HPDE6-E6E7 (cell line): ENCODE measurements around the gene VSIG10L2.
"Not testable (repeated sequence)": the region's sequence is repeated elsewhere in the genome, so short reads cannot be mapped to it uniquely, and the experiment has no call there.

ENCODE experiments used
- DNase-seq: peaks from one replicate; pipeline ENCODE4 v3.0.0; 2011; ENCODE audit warnings: missing footprints; ENCODE audit errors: extremely low spot score

The VSIG10L2 gene

GRCh38 chr11:125945797-125946520, at the start of gene VSIG10L2:
VSIG10L2 (plus strand) TSS chr11:125946044; CDS start chr11:125946056, 12 bp downstream.
- DNase-seq, result no peak

DNA sequence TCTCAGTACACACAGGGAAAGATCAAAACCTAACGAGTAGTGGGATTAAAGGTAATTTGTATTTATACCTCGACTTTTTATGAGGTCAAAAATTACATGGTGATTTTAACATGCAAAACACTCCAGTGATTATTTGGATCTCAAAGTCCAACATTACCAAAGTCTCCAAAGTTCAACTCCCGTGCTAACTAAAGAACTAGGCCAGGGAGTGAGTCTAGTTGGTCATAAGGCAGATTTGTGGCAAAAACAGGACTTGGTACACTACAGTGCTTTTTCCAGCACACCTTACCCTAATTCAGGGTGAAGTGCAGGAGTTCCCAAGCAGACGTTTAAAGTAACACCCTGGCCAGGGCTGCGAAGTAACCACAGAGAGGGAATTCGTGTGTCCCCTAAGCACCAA, 44.0 kb upstream of the VSIG10L2 start:
- DNase-seq, result no peak

GRCh38 chr11:125902277-125902926, 43.4 kb upstream of the VSIG10L2 start:
- no peak for DNase-seq

DNA sequence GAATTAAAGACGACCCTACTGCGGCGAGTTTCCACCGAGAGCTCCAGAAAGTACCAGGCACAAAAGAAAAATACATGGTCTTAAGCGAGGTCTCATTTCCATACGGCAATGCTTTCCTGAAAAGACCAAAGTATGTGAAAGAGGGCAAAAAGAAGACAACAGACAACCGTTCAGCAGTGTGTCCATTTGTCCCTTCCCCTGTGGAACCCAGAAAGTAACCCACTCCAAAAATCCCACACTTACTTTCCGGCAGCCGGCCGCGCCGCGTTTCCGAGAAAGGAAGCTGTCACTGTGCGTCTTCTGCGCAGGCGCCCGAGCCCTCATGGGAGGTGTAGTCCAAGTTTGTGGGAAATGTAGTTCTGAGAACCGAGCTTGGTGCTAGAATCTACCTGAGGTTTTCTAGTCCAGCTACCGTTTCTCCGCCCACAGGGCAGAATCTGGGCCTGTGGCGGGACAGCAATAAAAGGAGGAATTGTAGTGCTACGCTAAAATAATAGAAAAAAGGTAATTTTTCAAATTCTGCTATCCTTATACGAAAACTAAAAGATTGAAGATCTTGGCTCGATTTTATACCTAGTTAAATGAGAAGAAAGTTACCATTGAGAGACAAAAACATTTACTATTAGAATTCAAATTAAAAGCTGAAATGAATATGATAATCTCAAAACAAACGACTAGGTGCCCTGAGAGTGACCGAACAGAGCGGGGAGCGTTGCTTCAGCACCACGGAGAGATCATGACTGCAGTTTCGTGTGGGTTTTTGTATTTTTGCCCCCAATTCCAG, 42.7 kb upstream of the VSIG10L2 start, which contains the start of gene PUS3:
Gene PUS3, minus strand, starts transcription at position 280 of the 784 bp plus-strand sequence. CDS start 6,922 bp downstream, outside the sequence.
- DNase-seq, result peak; percentile 88

DNA sequence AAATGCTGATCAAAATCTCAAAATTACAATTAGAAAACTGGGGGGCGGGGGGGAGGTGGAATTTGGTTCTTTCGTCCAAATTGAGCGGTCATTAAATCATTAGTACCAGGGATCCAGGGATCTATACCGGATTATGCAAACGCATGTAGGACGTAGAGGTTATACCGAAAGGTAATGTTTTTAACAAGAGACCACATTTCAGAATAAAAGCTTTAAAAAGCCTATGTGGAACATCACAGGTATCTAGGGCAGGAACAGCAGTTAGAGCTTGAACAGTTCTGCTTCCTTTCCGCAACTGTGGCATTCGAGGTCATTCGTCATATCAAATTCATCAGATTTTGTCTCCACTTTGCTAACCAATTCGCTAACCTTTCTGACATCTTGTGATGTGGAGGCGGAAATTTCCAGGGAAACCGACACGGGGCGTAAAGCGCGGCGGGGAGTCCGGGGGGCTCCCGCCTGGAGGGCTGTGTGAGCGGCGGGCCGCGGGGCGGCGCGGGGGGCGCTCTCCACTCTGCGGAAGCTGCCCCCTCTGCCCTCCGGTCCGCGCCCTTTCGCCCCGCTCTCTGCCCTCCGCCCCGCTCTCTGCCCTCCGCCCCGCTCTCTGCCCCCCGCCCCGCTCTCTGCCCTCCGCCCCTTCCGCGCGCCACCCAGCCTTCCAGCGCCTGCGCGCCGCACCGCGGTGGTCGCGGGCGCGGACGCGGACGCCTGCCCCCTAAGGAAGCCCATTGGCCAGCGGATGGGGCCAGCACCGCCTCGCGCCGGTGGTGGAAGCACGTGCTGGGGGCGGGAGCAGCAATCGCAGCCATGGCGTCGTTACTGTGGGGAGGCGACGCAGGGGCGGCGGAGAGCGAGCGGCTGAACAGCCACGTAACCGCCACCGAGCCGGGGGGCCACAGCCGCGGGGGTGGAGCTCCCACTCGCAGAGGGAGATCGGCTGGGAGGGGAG, 41.9 kb upstream of the VSIG10L2 start, which contains the start of gene DDX25:
Gene DDX25, plus strand, starts transcription at position 798 of the 949 bp plus-strand sequence. Its CDS starts 10 bp downstream, at position 808.
- DNase-seq, result no peak

- DNase-seq, result no peak
These were observed 41.2 kb upstream of the VSIG10L2 start for GRCh38 chr11:125904678-125905077.

GRCh38 chr11:125910226-125910849, 35.5 kb upstream of the VSIG10L2 start:
- DNase-seq, result no peak

DNA sequence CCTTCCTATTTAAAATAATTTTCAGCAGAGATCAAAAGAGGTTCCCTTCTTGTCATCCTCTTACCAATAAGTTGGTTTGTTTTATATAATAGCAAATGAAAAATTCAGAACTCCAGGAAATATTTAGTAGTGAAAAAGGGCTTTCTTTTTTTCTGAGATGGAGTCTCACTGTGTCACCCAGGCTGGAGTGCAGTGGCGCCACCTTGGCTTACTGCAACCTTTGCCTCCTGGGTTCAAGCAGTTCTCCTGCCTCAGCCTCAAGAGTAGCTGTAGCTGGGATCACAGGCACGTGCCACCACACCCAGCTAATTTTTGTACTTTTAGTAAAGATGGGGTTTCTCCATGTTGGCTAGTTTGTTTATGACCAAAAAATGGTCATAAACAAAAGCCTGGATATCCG, 31.2 kb upstream of the VSIG10L2 start:
- not testable (repeated sequence) for DNase-seq

GRCh38 chr11:125916683-125917347, 29.0 kb upstream of the VSIG10L2 start:
- DNase-seq, result no peak

DNA sequence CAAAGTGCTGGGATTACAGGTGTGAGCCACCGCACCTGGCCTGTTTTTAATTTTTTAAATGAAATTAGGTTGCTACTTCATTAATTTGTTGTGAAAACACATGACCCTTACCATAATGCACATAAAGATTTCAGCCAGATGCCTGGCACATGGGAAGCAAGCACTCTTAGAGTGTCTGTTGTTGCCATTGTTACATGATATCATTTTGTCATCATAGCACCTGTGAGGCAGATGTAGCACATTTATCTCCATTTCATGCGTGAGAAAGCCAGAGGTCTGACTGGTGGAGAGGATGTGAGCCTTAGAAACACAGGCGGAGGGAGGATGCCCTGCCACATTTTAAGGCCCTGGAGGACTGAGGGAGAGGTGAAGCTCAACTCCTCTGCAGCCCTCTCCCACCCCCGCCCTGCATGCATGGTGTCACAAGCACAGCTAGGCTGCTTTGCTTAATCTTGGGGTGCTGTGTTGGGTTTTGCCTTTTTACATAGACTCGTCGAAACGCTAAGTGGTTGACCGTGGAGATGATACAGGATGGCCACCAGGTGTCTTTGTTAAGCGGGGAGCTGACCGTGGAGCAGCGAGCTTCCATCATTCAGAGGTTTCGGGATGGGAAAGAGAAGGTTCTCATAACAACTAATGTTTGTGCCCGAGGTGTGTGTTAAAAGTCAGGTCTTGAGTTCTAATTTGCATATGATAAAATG, 27.6 kb upstream of the VSIG10L2 start:
- no peak for DNase-seq

- DNase-seq, result no peak
These were observed 24.8 kb upstream of the VSIG10L2 start for GRCh38 chr11:125921042-125921441.

GRCh38 chr11:125922156-125922555, 23.7 kb upstream of the VSIG10L2 start:
- no peak for DNase-seq

- DNase-seq, result peak; percentile 67
These were observed 22.7 kb upstream of the VSIG10L2 start for GRCh38 chr11:125923012-125923579.

DNA sequence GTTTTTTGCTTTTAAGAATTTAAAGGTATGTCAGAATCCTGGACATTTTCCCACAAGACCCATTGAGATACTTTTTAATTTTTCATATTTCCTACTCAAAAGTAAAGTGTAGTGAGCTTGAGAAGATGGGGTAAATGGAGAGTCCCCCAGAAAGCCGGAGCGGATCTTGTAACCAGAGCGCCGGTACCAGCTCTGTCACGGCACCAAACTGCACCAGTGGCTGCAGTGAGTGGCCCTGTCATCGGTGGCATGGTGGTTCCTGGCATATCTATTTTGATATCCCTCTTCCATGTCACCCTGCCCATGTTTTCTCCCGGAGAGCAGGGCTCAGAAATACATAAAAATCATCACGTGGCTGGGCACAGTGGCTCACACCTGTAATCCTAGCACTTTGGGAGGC, 22.2 kb upstream of the VSIG10L2 start:
- no peak for DNase-seq

DNA sequence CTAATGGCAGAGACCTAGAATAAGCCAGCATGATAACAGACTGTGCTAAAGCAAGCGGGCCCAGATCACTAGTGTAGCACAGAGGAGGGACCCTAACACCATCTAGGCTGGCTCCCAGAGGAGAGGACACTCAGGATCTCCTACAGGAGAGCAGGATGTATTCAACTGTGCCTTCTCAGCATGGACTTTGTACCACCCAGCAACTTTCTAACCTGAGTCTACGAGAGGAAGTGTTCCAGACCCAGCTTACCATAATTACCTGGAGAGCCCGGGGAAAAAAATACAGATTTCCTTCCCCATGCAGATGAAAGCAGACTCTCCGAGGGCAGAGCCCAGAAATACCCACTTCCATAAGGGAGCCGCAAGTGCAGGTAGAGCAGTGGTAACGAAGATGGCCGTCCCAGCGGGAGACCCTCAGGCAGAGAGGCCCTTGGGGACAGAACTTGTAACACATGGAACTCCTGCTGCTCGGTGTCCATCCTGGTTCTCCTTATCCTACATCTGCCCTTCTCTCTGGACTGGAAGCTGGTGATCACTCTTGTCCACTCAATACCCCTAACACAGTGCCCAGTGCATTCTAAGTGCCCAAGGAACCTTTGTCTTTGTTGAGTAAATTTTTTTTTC, 21.3 kb upstream of the VSIG10L2 start:
- no peak for DNase-seq

GRCh38 chr11:125925247-125925740, 20.6 kb upstream of the VSIG10L2 start:
- no peak for DNase-seq

DNA sequence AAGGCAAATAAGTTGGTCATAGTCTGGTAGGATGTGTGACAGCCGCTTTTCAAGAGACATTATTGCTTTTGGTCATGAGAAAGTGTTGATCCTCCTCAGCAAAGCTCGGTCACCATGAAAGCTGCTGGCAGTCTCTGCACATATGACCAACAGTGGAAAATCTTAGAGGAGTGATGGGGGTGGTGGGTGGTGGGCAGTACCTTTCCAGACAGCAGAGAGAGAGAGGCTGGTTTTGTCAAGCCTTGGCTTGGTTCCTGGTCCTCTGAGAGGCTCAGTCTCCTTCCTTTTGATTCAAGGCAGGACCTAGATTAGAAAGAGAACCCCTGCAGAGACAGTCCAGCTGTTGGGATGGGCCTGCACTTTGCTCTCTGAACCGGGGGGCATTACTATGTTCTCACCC, 20.0 kb upstream of the VSIG10L2 start:
- no peak for DNase-seq

- DNase-seq, result no peak
These were observed 19.2 kb upstream of the VSIG10L2 start for GRCh38 chr11:125926682-125927081.
